ENCODE results near the gene SHC4. TPM values are rescaled to one million over a fixed set of nuclear protein-coding genes. Genes with fewer than 3 reads are reported as not detected.
A peak's percentile ranks its signal among the peaks of the same experiment; 100 is the strongest.
"Not testable (repeated sequence)": the region's sequence is repeated elsewhere in the genome, so short reads cannot be mapped to it uniquely, and the experiment has no call there.

SHC4 gene
- total RNA-seq, 4 donors from 2014 or later, result 0.63 to 4.7 (median 1.6) TPM

- TF ChIP-seq POLR2A (IDR thresholded peaks at IDR 0.05) (no peak), CTCF (IDR thresholded peaks at IDR 0.05) (no peak)
- DNase-seq (ENCODE audit: low spot score in 2 of 2), result peak; percentile 47 to 94
- intact Hi-C loops (cut with DNase I; ENCODE audit: low total_unique reads), result no loop called here
- H3K4me3 ChIP-seq (ENCODE audit: low read depth, poor library complexity, severe bottlenecking), result peak overlapping the region; percentile 12
- whole genome bisulfite sequencing, 2 donors, result 4 to 10% methylated on average over 24 to 53 of the region's 53 CpGs
Measured at GRCh38 chr15:48975472-48976419, 12.0 kb upstream of the SHC4 start.

- intact Hi-C loops (cut with DNase I; ENCODE audit: low total_unique reads), result no loop called here
- WGBS, 2 donors, result 63 to 66% methylated on average over 2 of the region's 2 CpGs
- no peak for DNase-seq (ENCODE audit: low spot score in 2 of 2)
Measured at GRCh38 chr15:48974882-48975281, 11.2 kb upstream of the SHC4 start.

GRCh38 chr15:48972750-48973503 is 9.2 kb upstream of the SHC4 start:
- no peak for DNase-seq (ENCODE audit: low spot score in 2 of 2)
- H3K4me3 ChIP-seq (ENCODE audit: low read depth, poor library complexity, severe bottlenecking), result no peak overlapping the region
- WGBS, 2 donors, result 90 to 94% methylated on average over 31 to 35 of the region's 35 CpGs
- intact Hi-C loops (cut with DNase I; ENCODE audit: low total_unique reads), result no loop called here
- TF ChIP-seq POLR2A (IDR thresholded peaks at IDR 0.05) (no peak), CTCF (IDR thresholded peaks at IDR 0.05) (no peak)

More at GRCh38 chr15:48974882-48975281, 11.2 kb upstream of the SHC4 start:
- no peak overlapping the region for H3K4me3 ChIP-seq (ENCODE audit: low read depth, poor library complexity, severe bottlenecking)
- TF ChIP-seq CTCF (IDR thresholded peaks at IDR 0.05), result no peak
- no peak for TF ChIP-seq POLR2A (IDR thresholded peaks at IDR 0.05)

GRCh38 chr15:48970926-48971325 is 7.2 kb upstream of the SHC4 start:
- intact Hi-C loops (cut with DNase I; ENCODE audit: low total_unique reads); DNase-seq (ENCODE audit: low spot score in 2 of 2); H3K4me3 ChIP-seq (ENCODE audit: low read depth, poor library complexity, severe bottlenecking): not testable (repeated sequence)
- WGBS, 2 donors, result 41 to 50% methylated on average over 1 of the region's 1 CpG

GRCh38 chr15:48968066-48968465 is 4.3 kb upstream of the SHC4 start:
- no peak for TF ChIP-seq CTCF (IDR thresholded peaks at IDR 0.05)
- TF ChIP-seq POLR2A (IDR thresholded peaks at IDR 0.05), result no peak
- intact Hi-C loops (cut with DNase I; ENCODE audit: low total_unique reads), result no loop called here
- no peak for DNase-seq (ENCODE audit: low spot score in 2 of 2)
- H3K4me3 ChIP-seq (ENCODE audit: low read depth, poor library complexity, severe bottlenecking), result no peak overlapping the region
- WGBS, 2 donors, result 86 to 87% methylated on average over 4 of the region's 4 CpGs

GRCh38 chr15:48967336-48967735 is 3.6 kb upstream of the SHC4 start:
- no peak overlapping the region for H3K4me3 ChIP-seq (ENCODE audit: low read depth, poor library complexity, severe bottlenecking)
- TF ChIP-seq CTCF (IDR thresholded peaks at IDR 0.05), result no peak
- TF ChIP-seq POLR2A (IDR thresholded peaks at IDR 0.05), result no peak
- intact Hi-C loops (cut with DNase I; ENCODE audit: low total_unique reads), result no loop called here
- DNase-seq (ENCODE audit: low spot score in 2 of 2), result no peak

Data from lower leg skin (tissue), 4 donors.